H9 (cell line): ENCODE measurements around the gene GRK4. TPM values are rescaled to one million over a fixed set of nuclear protein-coding genes. Genes with fewer than 3 reads are reported as not detected.
A peak's percentile ranks its signal among the peaks of the same experiment; 100 is the strongest.

Experiments used
- DNase-seq: peaks from one replicate; pipeline ENCODE4 v3.0.0-alpha.2; 2017
- H2AFZ ChIP-seq: one replicate; pipeline ENCODE4 v1.6.1; 2013; ENCODE audit warnings: mild to moderate bottlenecking, low read length, control low read depth, moderate library complexity
- H2AK5ac ChIP-seq: 2 replicates; pipeline ENCODE4 v1.6.1; 2013; ENCODE audit warnings: low read length, control low read depth, mixed read lengths; ENCODE audit not compliant: insufficient read length
- H2BK120ac ChIP-seq: one replicate; pipeline ENCODE4 v1.6.1; 2013; ENCODE audit warnings: low read depth, mild to moderate bottlenecking, low read length, control low read depth, inconsistent platforms; ENCODE audit not compliant: poor library complexity, severe bottlenecking
- H2BK12ac ChIP-seq: 2 replicates; pipeline ENCODE4 v1.6.1; 2013; ENCODE audit warnings: low read length, control low read depth, mixed read lengths, low read depth; ENCODE audit not compliant: insufficient read length
- H2BK15ac ChIP-seq: 2 replicates; pipeline ENCODE4 v1.6.1; 2013; ENCODE audit warnings: low read depth, low read length, control low read depth
- H2BK20ac ChIP-seq: one replicate; pipeline ENCODE4 v1.6.1; 2013; ENCODE audit warnings: low read depth, mild to moderate bottlenecking, low read length, control low read depth, inconsistent platforms; ENCODE audit not compliant: poor library complexity, severe bottlenecking
- H2BK5ac ChIP-seq: 2 replicates; pipeline ENCODE4 v1.6.1; 2013; ENCODE audit warnings: low read length, control low read depth, mixed read lengths; ENCODE audit not compliant: insufficient read length
- H3K14ac ChIP-seq: 2 replicates; pipeline ENCODE4 v1.6.1; 2013; ENCODE audit warnings: low read length, control low read depth; ENCODE audit not compliant: insufficient read depth
- H3K18ac ChIP-seq: 2 replicates; pipeline ENCODE4 v1.6.1; 2013; ENCODE audit warnings: low read depth, mild to moderate bottlenecking, mixed read lengths, low read length, control low read depth; ENCODE audit not compliant: insufficient read length
- H3K23ac ChIP-seq: 2 replicates; pipeline ENCODE4 v1.6.1; 2013; ENCODE audit warnings: low read length, control low read depth, mixed read lengths, low read depth; ENCODE audit not compliant: insufficient read length
- H3K23me2 ChIP-seq: 2 replicates; pipeline ENCODE4 v1.6.1; 2013; ENCODE audit warnings: low read depth, mild to moderate bottlenecking, mixed read lengths, low read length, control low read depth; ENCODE audit not compliant: insufficient read length, poor library complexity, severe bottlenecking
- H3K27ac ChIP-seq: 2 replicates; pipeline ENCODE4 v1.5.1; 2013; ENCODE audit warnings: low read length, control low read depth, mixed read lengths, low read depth; ENCODE audit not compliant: insufficient read length
- H3K27me3 ChIP-seq: 2 replicates; pipeline ENCODE4 v1.6.1; 2013; ENCODE audit warnings: low read length, control low read depth, inconsistent platforms; ENCODE audit not compliant: insufficient read depth
- H3K4ac ChIP-seq: 2 replicates; pipeline ENCODE4 v1.6.1; 2013; ENCODE audit warnings: low read depth, mild to moderate bottlenecking, control low read depth, inconsistent platforms, low read length, moderate library complexity
- H3K4me1 ChIP-seq: 2 replicates; pipeline ENCODE4 v1.6.1; 2013; ENCODE audit warnings: low read length, control low read depth, inconsistent platforms; ENCODE audit not compliant: insufficient read depth
- H3K4me2 ChIP-seq: 2 replicates; pipeline ENCODE4 v1.6.1; 2013; ENCODE audit warnings: low read length, control low read depth, mixed read lengths; ENCODE audit not compliant: insufficient read length, insufficient read depth
- H3K56ac ChIP-seq: 2 replicates; pipeline ENCODE4 v1.6.1; 2013; ENCODE audit warnings: low read depth, mild to moderate bottlenecking, mixed read lengths, low read length, control low read depth; ENCODE audit not compliant: insufficient read length
- H3K79me1 ChIP-seq: 2 replicates; pipeline ENCODE4 v1.6.1; 2013; ENCODE audit warnings: low read depth, mild to moderate bottlenecking, moderate library complexity, low read length, control low read depth, inconsistent platforms; ENCODE audit not compliant: insufficient read depth, poor library complexity, severe bottlenecking
- H3K79me2 ChIP-seq: 2 replicates; pipeline ENCODE4 v1.6.1; 2013; ENCODE audit warnings: low read length, control low read depth, inconsistent platforms; ENCODE audit not compliant: insufficient read depth
- H3K9ac ChIP-seq: 2 replicates; pipeline ENCODE4 v1.6.1; 2013; ENCODE audit warnings: low read length, control low read depth, mixed read lengths; ENCODE audit not compliant: insufficient read length; ENCODE audit errors: extremely low read depth
- H3K9me3 ChIP-seq: one replicate; pipeline ENCODE4 v1.6.1; 2013; ENCODE audit warnings: low read depth, low read length, inconsistent platforms; ENCODE audit not compliant: control insufficient read depth
- H3T11ph ChIP-seq: one replicate; pipeline ENCODE4 v1.6.1; 2013; ENCODE audit warnings: mild to moderate bottlenecking, low read length, control low read depth, inconsistent platforms
- H4K20me1 ChIP-seq: one replicate; pipeline ENCODE4 v1.6.1; 2013; ENCODE audit not compliant: control insufficient read depth, insufficient read length, insufficient read depth
- H4K5ac ChIP-seq: 2 replicates; pipeline ENCODE4 v1.6.1; 2013; ENCODE audit warnings: low read depth, mild to moderate bottlenecking, mixed read lengths, low read length, control low read depth; ENCODE audit not compliant: insufficient read length
- H4K8ac ChIP-seq: replicated peaks from 2 replicates; pipeline ENCODE4 v1.6.1; 2013; ENCODE audit warnings: low read length, control low read depth, mixed read lengths, low read depth; ENCODE audit not compliant: insufficient read length
- H4K91ac ChIP-seq: 2 replicates; pipeline ENCODE4 v1.6.1; 2013; ENCODE audit warnings: low read depth, mild to moderate bottlenecking, moderate library complexity, mixed read lengths, low read length, control low read depth; ENCODE audit not compliant: insufficient read length
- H3K27ac Mint-ChIP-seq, 3 experiments: 2 replicates in 2 of 3; 3 replicates in 1 of 3; pipeline ENCODE4 v1.8.0; 2020 to 2021; ENCODE audit warnings: mixed read lengths in 3 of 3, mild to moderate bottlenecking in 1 of 3, moderate library complexity in 1 of 3
- H3K27me3 Mint-ChIP-seq: 2 replicates; pipeline ENCODE4 v1.8.0; 2021; ENCODE audit warnings: low read depth, mild to moderate bottlenecking, moderate library complexity, mixed read lengths
- H3K36me3 Mint-ChIP-seq, 3 experiments: 2 replicates in 2 of 3; 3 replicates in 1 of 3; pipeline ENCODE4 v1.8.0; 2020 to 2021; ENCODE audit warnings: low read depth in 3 of 3, mixed read lengths in 3 of 3; ENCODE audit not compliant: insufficient read depth in 1 of 3
- H3K4me1 Mint-ChIP-seq, 2 experiments: 2 replicates each; pipeline ENCODE4 v1.8.0; 2020; ENCODE audit warnings: mixed read lengths in 2 of 2
- H3K4me3 Mint-ChIP-seq, 2 experiments: 2 replicates in 1 of 2; 3 replicates in 1 of 2; pipeline ENCODE4 v1.8.0; 2020 to 2021; ENCODE audit warnings: mild to moderate bottlenecking in 2 of 2, mixed read lengths in 2 of 2, moderate library complexity in 1 of 2
- H3K9me3 Mint-ChIP-seq, 2 experiments: 2 replicates in 1 of 2; 3 replicates in 1 of 2; pipeline ENCODE4 v1.8.0; 2020; ENCODE audit warnings: mild to moderate bottlenecking in 2 of 2, mixed read lengths in 2 of 2, moderate library complexity in 1 of 2
- WGBS: extraction: QIAGEN DNeasy Blood & Tissue Kit; methylation state at CpG from one replicate; pipeline ENCODE4 v1.1.7; 2013; ENCODE audit warnings: missing lambda C conversion rate, low lambda C conversion rate, mixed read lengths; ENCODE audit not compliant: insufficient read length; ENCODE audit errors: extremely low coverage; 5-methylcytosine and 5-hydroxymethylcytosine counted together
- total RNA-seq: library from RNA; stranded (reverse); gene quantifications from 2 replicates; pipeline ENCODE4 v1.2.1, GENCODE V29; 2021
- TF ChIP-seq, protein P1 (sequence below): fragments of 200-600 bp; sonication (generic); conservative IDR thresholded peaks from 3 replicates; pipeline ENCODE4 v1.8.0; 2021; ENCODE audit warnings: antibody characterized with exemption, mild to moderate bottlenecking

Gene GRK4
- total RNA-seq, 1 experiment from 2014 or later: 4.8 TPM

DNA sequence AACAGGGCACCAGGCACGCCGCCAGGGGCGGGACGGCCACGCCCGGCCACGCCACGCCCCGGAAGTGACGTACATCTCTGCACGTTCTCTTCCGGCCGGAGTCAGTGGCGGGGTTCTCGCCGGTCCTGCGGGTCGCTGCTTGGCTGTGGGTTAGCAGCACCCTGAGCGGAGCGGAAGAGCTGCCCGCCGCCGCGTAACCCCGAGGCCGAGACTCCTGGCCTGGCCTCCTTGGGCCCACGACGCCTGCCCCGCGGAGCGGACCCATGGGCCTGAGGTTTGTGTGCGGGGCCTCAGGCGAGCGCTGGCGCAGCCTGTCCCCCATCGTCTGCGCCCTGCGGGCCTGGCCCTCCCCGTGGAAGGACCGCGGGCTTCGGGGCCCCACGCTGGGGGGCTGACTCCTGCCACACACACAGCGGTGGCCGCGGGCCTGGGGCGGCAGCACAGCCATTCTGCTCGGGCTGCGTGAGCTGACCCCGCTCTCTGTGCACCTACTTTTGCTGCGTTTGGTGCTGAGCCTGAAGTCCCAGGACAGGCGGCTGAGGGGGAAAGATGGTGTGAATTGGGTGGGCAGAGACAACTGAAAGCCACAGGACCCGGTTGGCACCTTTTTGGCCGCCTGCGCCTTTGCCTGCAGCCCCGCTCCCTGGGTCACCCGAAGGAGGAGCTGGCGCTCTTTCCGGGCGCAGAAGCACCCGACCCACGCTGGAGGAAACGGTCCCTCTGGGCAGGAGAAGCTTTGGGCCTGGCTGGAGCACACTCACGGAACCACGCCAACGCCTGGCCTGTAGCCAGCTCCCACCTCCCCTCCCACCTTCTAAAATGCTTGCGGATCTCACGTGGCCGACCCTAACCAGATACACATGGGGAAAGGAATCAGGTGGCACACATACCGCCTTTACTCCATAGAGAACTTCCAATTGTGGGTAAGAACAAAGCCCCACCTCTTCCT, 28.3 kb upstream of the GRK4 start:
- no peaks in the 10 kb centered on the region for H3K4me1 ChIP-seq
- H3K9me3 ChIP-seq: no peaks in the 10 kb centered on the region
- peak overlapping the region; percentile 61 for H3K4me2 ChIP-seq
- H3K79me2 ChIP-seq: no peaks in the 10 kb centered on the region; the same call in 1 of the 2 replicates
- Mint-ChIP-seq H3K27me3 (no peaks in the 10 kb centered on the region; the same call in 1 of the 2 replicates), H3K36me3 (peaks cover 28 to 61% (median 46%) of the 10 kb centered on the region in 3 experiments; a peak in 6 of 7 replicates), H3K9me3 (no peaks in the 10 kb centered on the region), H3K4me1 (peaks cover 28 to 30% of the 10 kb centered on the region in 2 experiments), H3K27ac (peak overlapping the region in 1 of 3 experiments; percentile 79; a peak in 1 of 7 replicates), H3K4me3 (peak overlapping the region; percentile 81 to 89)
- WGBS: no CpG with 5 or more reads among the region's 70 CpGs
- peak; percentile 92 for DNase-seq
- no peak overlapping the region for H3K23ac ChIP-seq
- no peak overlapping the region for H2BK20ac ChIP-seq
- H3T11ph ChIP-seq: no peak overlapping the region
- H4K20me1 ChIP-seq: no peaks in the 10 kb centered on the region
- H2BK5ac ChIP-seq: no peak overlapping the region
- peak overlapping the region; percentile 76 for H3K18ac ChIP-seq
- no peak overlapping the region for H2BK120ac ChIP-seq
- no peak overlapping the region for H3K56ac ChIP-seq
- TF ChIP-seq, protein P1, sequence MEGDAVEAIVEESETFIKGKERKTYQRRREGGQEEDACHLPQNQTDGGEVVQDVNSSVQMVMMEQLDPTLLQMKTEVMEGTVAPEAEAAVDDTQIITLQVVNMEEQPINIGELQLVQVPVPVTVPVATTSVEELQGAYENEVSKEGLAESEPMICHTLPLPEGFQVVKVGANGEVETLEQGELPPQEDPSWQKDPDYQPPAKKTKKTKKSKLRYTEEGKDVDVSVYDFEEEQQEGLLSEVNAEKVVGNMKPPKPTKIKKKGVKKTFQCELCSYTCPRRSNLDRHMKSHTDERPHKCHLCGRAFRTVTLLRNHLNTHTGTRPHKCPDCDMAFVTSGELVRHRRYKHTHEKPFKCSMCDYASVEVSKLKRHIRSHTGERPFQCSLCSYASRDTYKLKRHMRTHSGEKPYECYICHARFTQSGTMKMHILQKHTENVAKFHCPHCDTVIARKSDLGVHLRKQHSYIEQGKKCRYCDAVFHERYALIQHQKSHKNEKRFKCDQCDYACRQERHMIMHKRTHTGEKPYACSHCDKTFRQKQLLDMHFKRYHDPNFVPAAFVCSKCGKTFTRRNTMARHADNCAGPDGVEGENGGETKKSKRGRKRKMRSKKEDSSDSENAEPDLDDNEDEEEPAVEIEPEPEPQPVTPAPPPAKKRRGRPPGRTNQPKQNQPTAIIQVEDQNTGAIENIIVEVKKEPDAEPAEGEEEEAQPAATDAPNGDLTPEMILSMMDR: no peak
- H2AK5ac ChIP-seq: no peak overlapping the region
- H2AFZ ChIP-seq: no peak overlapping the region
- H3K9ac ChIP-seq: peak overlapping the region; percentile 53
- H3K4ac ChIP-seq: no peak overlapping the region
- H4K8ac ChIP-seq: no peak overlapping the region
- H3K14ac ChIP-seq: no peak overlapping the region
- H3K79me1 ChIP-seq: no peaks in the 10 kb centered on the region
- no peak overlapping the region for H2BK12ac ChIP-seq
- H4K91ac ChIP-seq: no peak overlapping the region
- H4K5ac ChIP-seq: no peak overlapping the region
- no peak overlapping the region for H3K27ac ChIP-seq
- H2BK15ac ChIP-seq: no peak overlapping the region
- peaks cover 10% of the 10 kb centered on the region for H3K23me2 ChIP-seq
- no peaks in the 10 kb centered on the region for H3K27me3 ChIP-seq
